Measurements from ENCODE around the gene CDH12. TPM values are rescaled to one million over a fixed set of nuclear protein-coding genes. Genes with fewer than 3 reads are reported as not detected.

The CDH12 gene
- total and polyA plus RNA-seq, 10 donors: 0.32 TPM; not detected in 9

DNA sequence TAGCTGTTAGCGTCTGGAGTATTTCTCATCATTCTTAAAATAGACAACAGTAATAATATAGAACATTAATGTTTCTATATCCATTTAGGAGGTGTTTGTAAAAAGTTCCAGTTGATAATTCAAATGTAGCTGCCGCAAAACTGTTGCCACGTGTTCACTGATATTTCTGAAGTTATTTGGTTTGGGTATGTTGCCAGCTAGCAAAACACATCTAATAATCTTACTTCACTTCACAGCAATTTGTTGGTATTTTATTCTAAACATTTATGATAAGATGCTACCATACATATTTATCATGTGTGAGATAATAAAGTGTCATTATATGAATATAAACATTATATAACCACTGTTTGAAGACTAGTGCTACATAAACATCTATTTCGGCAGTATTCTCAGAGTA lies 101.6 kb downstream of the CDH12 start:
- no peak overlapping the region for H3K4me3 ChIP-seq
- intact Hi-C loops (cut with DNase I; ENCODE audit: low total_unique reads): no loop called here
- no peaks in the 10 kb centered on the region for H3K4me1 ChIP-seq
- no peak for DNase-seq
- H3K27ac ChIP-seq: no peak overlapping the region
- no peaks in the 10 kb centered on the region for H3K36me3 ChIP-seq
- peaks cover 0 to 9% (median 0%) of the 10 kb centered on the region in 8 donors for H3K9me3 ChIP-seq
- TF ChIP-seq CTCF (IDR thresholded peaks at IDR 0.05 in 8 of 11, conservative IDR thresholded peaks at IDR 0.05 in 3 of 11) (no peak), POLR2A (IDR thresholded peaks at IDR 0.05) (no peak), POLR2AphosphoS5 (IDR thresholded peaks at IDR 0.05) (no peak)
- WGBS, 5 donors: 77 to 90% (median 85%) methylated on average over 4 of the region's 4 CpGs
- no peaks in the 10 kb centered on the region for H3K27me3 ChIP-seq (replicated peaks in 1 of 7)

DNA sequence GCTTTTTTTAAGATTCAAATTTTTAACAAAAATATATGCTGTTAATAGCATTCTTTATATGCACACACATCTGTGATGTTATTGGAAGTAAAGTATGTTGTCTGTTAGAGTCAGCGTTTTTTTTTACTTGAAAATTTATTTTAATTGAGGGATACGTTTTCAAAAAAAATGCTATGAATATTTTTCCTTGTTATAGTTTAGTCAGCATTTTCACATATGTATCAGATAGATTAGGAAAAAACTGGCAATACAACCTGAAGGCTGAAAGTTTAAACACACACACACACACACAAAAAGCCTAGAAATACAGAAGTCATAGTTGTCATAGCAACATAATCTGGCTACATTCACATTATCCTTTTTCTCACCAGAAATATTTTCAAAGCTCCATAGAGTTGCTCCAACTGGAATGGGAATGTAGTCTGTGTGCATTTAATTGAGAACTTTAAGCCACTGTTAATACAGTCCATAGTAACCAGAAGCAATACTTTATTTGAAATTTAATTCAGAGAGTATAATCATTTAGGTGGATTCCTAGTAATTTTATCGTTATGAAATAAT lies 116.6 kb downstream of the CDH12 start:
- TF ChIP-seq CTCF (IDR thresholded peaks at IDR 0.05 in 8 of 11, conservative IDR thresholded peaks at IDR 0.05 in 3 of 11) (no peak), POLR2AphosphoS5 (IDR thresholded peaks at IDR 0.05) (no peak), POLR2A (IDR thresholded peaks at IDR 0.05) (no peak)
- no peak for DNase-seq
- intact Hi-C loops (cut with DNase I; ENCODE audit: low total_unique reads): no loop called here

DNA sequence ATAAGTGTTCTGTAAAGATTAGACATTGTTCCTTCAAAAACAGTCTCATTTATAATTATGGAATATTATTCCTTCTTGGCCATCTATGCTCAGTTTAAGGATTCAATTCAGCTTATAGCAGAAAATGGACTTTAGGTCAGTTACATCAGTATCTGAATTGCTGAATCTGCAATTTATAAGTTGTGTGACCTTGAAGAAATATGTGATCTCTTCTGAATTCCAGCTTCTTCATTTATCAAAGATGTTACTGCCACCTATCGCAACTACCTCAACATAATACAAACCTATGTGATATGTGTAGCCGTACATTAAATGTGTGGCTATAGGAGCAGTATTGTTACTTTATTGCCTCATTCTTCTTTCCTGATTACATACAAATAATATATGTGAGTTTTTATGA lies 118.2 kb downstream of the CDH12 start:
- no peaks in the 10 kb centered on the region for H3K27me3 ChIP-seq (replicated peaks in 1 of 7)
- DNase-seq: no peak
- H3K4me3 ChIP-seq: no peak overlapping the region
- no peak for TF ChIP-seq POLR2AphosphoS5 (IDR thresholded peaks at IDR 0.05)
- no peak for TF ChIP-seq POLR2A (IDR thresholded peaks at IDR 0.05)
- no peak for TF ChIP-seq CTCF (IDR thresholded peaks at IDR 0.05 in 8 of 11, conservative IDR thresholded peaks at IDR 0.05 in 3 of 11)
- no peaks in the 10 kb centered on the region for H3K4me1 ChIP-seq
- 91 to 95% (median 93%) methylated on average over 2 of the region's 2 CpGs for WGBS, 5 donors
- H3K27ac ChIP-seq: no peak overlapping the region
- intact Hi-C loops (cut with DNase I; ENCODE audit: low total_unique reads): no loop called here
- H3K36me3 ChIP-seq: no peaks in the 10 kb centered on the region
- no peaks in the 10 kb centered on the region for H3K9me3 ChIP-seq

More for the DNA sequence above, 116.6 kb downstream of the CDH12 start:
- H3K4me3 ChIP-seq: no peak overlapping the region
- H3K27ac ChIP-seq: no peak overlapping the region
- 68 to 78% (median 73%) methylated on average over 3 of the region's 3 CpGs for WGBS, 5 donors
- H3K4me1 ChIP-seq: no peaks in the 10 kb centered on the region
- no peaks in the 10 kb centered on the region for H3K36me3 ChIP-seq
- H3K9me3 ChIP-seq: no peaks in the 10 kb centered on the region
- no peaks in the 10 kb centered on the region for H3K27me3 ChIP-seq (replicated peaks in 1 of 7)

GRCh38 chr5:22728610-22729009 lies 124.5 kb downstream of the CDH12 start:
- DNase-seq: no peak
- Histone ChIP-seq H3K27ac (no peak overlapping the region), H3K36me3 (no peaks in the 10 kb centered on the region), H3K4me3 (no peak overlapping the region), H3K9me3 (peaks cover 0 to 11% (median 6%) of the 10 kb centered on the region in 8 donors), H3K27me3 (replicated peaks in 1 of 7) (no peaks in the 10 kb centered on the region), H3K4me1 (no peaks in the 10 kb centered on the region)
- 46 to 73% (median 64%) methylated on average over 4 of the region's 4 CpGs for whole genome bisulfite sequencing, 5 donors
- TF ChIP-seq CTCF (IDR thresholded peaks at IDR 0.05 in 8 of 11, conservative IDR thresholded peaks at IDR 0.05 in 3 of 11) (no peak), POLR2A (IDR thresholded peaks at IDR 0.05) (no peak), POLR2AphosphoS5 (IDR thresholded peaks at IDR 0.05) (no peak)
- intact Hi-C loops (cut with DNase I; ENCODE audit: low total_unique reads): no loop called here
